K562 (cell line): Measurements from ENCODE around the gene DLX4. TPM values are rescaled to one million over a fixed set of nuclear protein-coding genes. Genes with fewer than 3 reads are reported as not detected.

ENCODE experiments used
- ADNP ChIP-seq: fragments of 200-800 bp; sonication (Bioruptor generic); IDR thresholded peaks from 2 replicates; pipeline ENCODE4 v1.6.1; 2016; ENCODE audit warnings: missing genetic modification characterization, missing compliant biosample characterization
- CCAR2 ChIP-seq: fragments of 200-400 bp; formaldehyde crosslinking; IDR thresholded peaks from 2 replicates; pipeline ENCODE4 v1.6.1; 2017; ENCODE audit warnings: mild to moderate bottlenecking, low read depth, low read length
- HDAC8 ChIP-seq: fragments of 450-650 bp; IDR thresholded peaks from 2 replicates; pipeline ENCODE4 v1.6.1; 2016; ENCODE audit warnings: mild to moderate bottlenecking, missing genetic modification characterization, moderate library complexity, missing compliant biosample characterization
- HNRNPK ChIP-seq: fragments of 200-400 bp; formaldehyde crosslinking; IDR thresholded peaks from one replicate; pipeline ENCODE4 v1.6.1; 2018; ENCODE audit warnings: mild to moderate bottlenecking, low read depth, low read length; ENCODE audit not compliant: poor library complexity, severe bottlenecking
- HNRNPL ChIP-seq: fragments of 200-400 bp; formaldehyde crosslinking; IDR thresholded peaks from 2 replicates; pipeline ENCODE4 v1.6.1; 2017; ENCODE audit warnings: low read depth, mild to moderate bottlenecking, low read length
- HNRNPLL ChIP-seq: fragments of 200-400 bp; formaldehyde crosslinking; IDR thresholded peaks from 2 replicates; pipeline ENCODE4 v1.6.1; 2017; ENCODE audit warnings: low read length, low read depth, mild to moderate bottlenecking; ENCODE audit not compliant: poor library complexity, severe bottlenecking
- NFRKB ChIP-seq: fragments of 450-650 bp; IDR thresholded peaks from 2 replicates; pipeline ENCODE4 v1.6.1; 2016; ENCODE audit warnings: low read depth
- POLR3G ChIP-seq: IDR thresholded peaks from 2 replicates; pipeline ENCODE4 v1.6.1; 2011; ENCODE audit not compliant: insufficient read length, insufficient replicate concordance; ENCODE audit errors: extremely low read depth
- RCOR1 ChIP-seq, 2 experiments: IDR thresholded peaks; 2 replicates each; pipeline ENCODE4 v1.6.1; 2012; ENCODE audit warnings: low read depth in 2 of 2, low read length in 2 of 2, borderline replicate concordance in 1 of 2, improper control_type of control experiment in 1 of 2
- RFX7 ChIP-seq: fragments of 250-450 bp; sonication (Bioruptor Pico); IDR thresholded peaks from 2 replicates; pipeline ENCODE4 v1.5.1; 2021; ENCODE audit warnings: mild to moderate bottlenecking
- RHOXF2B ChIP-seq: fragments of 250-450 bp; sonication (Bioruptor Pico); conservative IDR thresholded peaks from 2 replicates; pipeline ENCODE4 v1.5.1; 2021
- YY1 ChIP-seq, 3 experiments: IDR thresholded peaks; 2 replicates each; pipeline ENCODE4 v1.6.1; 2011; ENCODE audit warnings: low read length in 2 of 3, mild to moderate bottlenecking in 2 of 3, moderate library complexity in 2 of 3, borderline replicate concordance in 1 of 3, control low read depth in 1 of 3, low read depth in 1 of 3; ENCODE audit not compliant: insufficient read depth in 3 of 3, insufficient replicate concordance in 2 of 3, control insufficient read depth in 1 of 3, insufficient read length in 1 of 3; ENCODE audit errors: extremely low read depth in 1 of 3
- ZBTB17 ChIP-seq: fragments of 450-650 bp; formaldehyde crosslinking; IDR thresholded peaks from 2 replicates; pipeline ENCODE4 v1.4.0; 2020; ENCODE audit warnings: mild to moderate bottlenecking
- ZFX ChIP-seq: sonication (generic); formaldehyde crosslinking; IDR thresholded peaks from 2 replicates; pipeline ENCODE4 v1.8.0; 2022; ENCODE audit warnings: mild to moderate bottlenecking, missing genetic modification reagents, moderate library complexity
- ZNF143 ChIP-seq: sonication (generic); formaldehyde crosslinking; IDR thresholded peaks from 2 replicates; pipeline ENCODE4 v1.9.0; 2022; ENCODE audit warnings: mild to moderate bottlenecking, missing genetic modification reagents
- ZNF280B ChIP-seq: fragments of 250-450 bp; sonication (Bioruptor Pico); IDR thresholded peaks from 2 replicates; pipeline ENCODE4 v1.5.1; 2021; ENCODE audit warnings: mild to moderate bottlenecking
- ZNF324 ChIP-seq: fragments of 250-450 bp; sonication (Bioruptor Pico); IDR thresholded peaks from 2 replicates; pipeline ENCODE4 v1.4.0; 2020; ENCODE audit warnings: mild to moderate bottlenecking
- ZNF449 ChIP-seq: fragments of 250-450 bp; sonication (Bioruptor Pico); IDR thresholded peaks from 2 replicates; pipeline ENCODE4 v1.8.0; 2022; ENCODE audit warnings: moderate library complexity, mild to moderate bottlenecking, inconsistent platforms
- ZNF644 ChIP-seq: fragments of 200-800 bp; sonication (Bioruptor generic); IDR thresholded peaks from 2 replicates; pipeline ENCODE4 v1.6.1; 2016; ENCODE audit warnings: low read depth, missing genetic modification characterization, missing compliant biosample characterization
- ZNF780A ChIP-seq: fragments of 250-450 bp; sonication (Bioruptor Pico); IDR thresholded peaks from 2 replicates; pipeline ENCODE4 v1.5.0; 2021; ENCODE audit warnings: mild to moderate bottlenecking
- polyA plus RNA-seq, 8 experiments: library from polyadenylated mRNA; depleted of rRNA in 4 of 8; stranded (reverse) in 5 of 8; unstranded in 3 of 8; fragments of >200 nt; fragmentation: Nextera tagmentation in 2 of 8; fragmentation: Illumina TruSeq in 1 of 8; extraction: Ambion mirVana in 2 of 8; extraction: Trizol in 1 of 8; gene quantifications; 2 replicates each; pipeline versions ENCODE4 v1.2.1 to v1.2.3, GENCODE V29; 2011 to 2014; ENCODE audit warnings: inconsistent platforms in 1 of 8, missing spikeins in 1 of 8
- total RNA-seq, 7 experiments: library from RNA; depleted of rRNA in 6 of 7; stranded (reverse); fragments of >200 nt in 6 of 7; fragmentation: Illumina TruSeq in 2 of 7; extraction: Trizol in 2 of 7; gene quantifications; 2 replicates each; pipeline versions ENCODE4 v1.2.1 to v1.2.3, GENCODE V29; 2011 to 2021; ENCODE audit warnings: low replicate concordance in 1 of 7
- TF ChIP-seq, protein P1 (sequence below): fragments of 450-650 bp; IDR thresholded peaks from one replicate; pipeline ENCODE4 v1.6.1; 2018; ENCODE audit warnings: mild to moderate bottlenecking, moderate library complexity; ENCODE audit not compliant: partially characterized antibody
- TF ChIP-seq, protein P2 (sequence below): fragments of 250-450 bp; sonication (Bioruptor Pico); IDR thresholded peaks from 2 replicates; pipeline ENCODE4 v1.8.0; 2021; ENCODE audit warnings: borderline replicate concordance, mild to moderate bottlenecking, moderate library complexity; ENCODE audit not compliant: poor library complexity, severe bottlenecking
- TF ChIP-seq, protein P3 (sequence below): sonication (generic); formaldehyde crosslinking; IDR thresholded peaks from 2 replicates; pipeline ENCODE4 v1.8.0; 2022; ENCODE audit warnings: missing genetic modification reagents, mild to moderate bottlenecking, moderate library complexity, borderline replicate concordance

Gene DLX4
- total and polyA plus RNA-seq, 9 of the 15 experiments (the other 6 are each of a cell fraction or from before 2014, with no cell fraction given): 0.15 to 2.2 (median 0.58) TPM

DNA sequence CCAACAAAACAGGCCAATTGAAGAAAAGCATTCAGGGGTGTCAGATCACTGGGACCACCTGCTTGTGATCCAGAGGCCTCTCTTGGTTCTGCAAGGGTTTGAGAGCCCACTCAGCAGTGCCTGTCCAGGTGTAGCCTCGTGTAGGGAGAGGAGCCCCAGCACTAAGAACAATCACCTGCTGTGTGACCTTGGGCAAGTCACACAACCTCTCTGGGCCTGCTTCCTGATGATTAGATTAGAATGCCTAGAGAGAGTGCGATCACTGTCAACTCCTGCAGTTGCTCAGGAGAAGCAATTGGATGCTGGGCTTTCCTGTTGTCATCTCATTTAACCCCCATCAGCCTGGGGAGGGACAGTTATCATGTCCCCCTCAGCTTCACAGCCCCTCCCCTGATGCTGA lies 15.8 kb downstream of the DLX4 start (continued):
- TF ChIP-seq RHOXF2B (no peak), HNRNPK (no peak), ADNP (tag) (0 out of 2 replicates have a peak, but pooled peaks have one; percentile 35), ZFX (no peak), ZNF280B (no peak), RFX7 (CRISPR knock-in tag) (no peak), ZNF324 (CRISPR knock-in tag) (no peak), ZBTB17 (CRISPR knock-in tag) (no peak), POLR3G (no peak), HDAC8 (tag) (no peak), CCAR2 (no peak), ZNF143 (CRISPR knock-in tag) (no peak), ZNF780A (CRISPR knock-in tag) (no peak), ZNF449 (CRISPR knock-in tag) (no peak), ZNF644 (tag) (no peak), RCOR1 (IDR thresholded peaks at IDR 0.05; ENCODE audit: borderline replicate concordance in 1 of 2, low read depth in 2 of 2, low read length in 2 of 2) (0 out of 4 replicates have a peak, but pooled peaks of 1 of the 2 experiments have one; percentile 7), HNRNPLL (no peak), YY1 (IDR thresholded peaks at IDR 0.05; ENCODE audit: borderline replicate concordance in 1 of 3, control insufficient read depth in 1 of 3, extremely low read depth in 1 of 3, insufficient read depth in 3 of 3, insufficient read length in 1 of 3, insufficient replicate concordance in 2 of 3, low read depth in 1 of 3, low read length in 2 of 3) (no peak), NFRKB (no peak), HNRNPL (no peak)
- TF ChIP-seq, protein P1, sequence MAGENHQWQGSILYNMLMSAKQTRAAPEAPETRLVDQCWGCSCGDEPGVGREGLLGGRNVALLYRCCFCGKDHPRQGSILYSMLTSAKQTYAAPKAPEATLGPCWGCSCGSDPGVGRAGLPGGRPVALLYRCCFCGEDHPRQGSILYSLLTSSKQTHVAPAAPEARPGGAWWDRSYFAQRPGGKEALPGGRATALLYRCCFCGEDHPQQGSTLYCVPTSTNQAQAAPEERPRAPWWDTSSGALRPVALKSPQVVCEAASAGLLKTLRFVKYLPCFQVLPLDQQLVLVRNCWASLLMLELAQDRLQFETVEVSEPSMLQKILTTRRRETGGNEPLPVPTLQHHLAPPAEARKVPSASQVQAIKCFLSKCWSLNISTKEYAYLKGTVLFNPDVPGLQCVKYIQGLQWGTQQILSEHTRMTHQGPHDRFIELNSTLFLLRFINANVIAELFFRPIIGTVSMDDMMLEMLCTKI: no peak
- TF ChIP-seq, protein P2, sequence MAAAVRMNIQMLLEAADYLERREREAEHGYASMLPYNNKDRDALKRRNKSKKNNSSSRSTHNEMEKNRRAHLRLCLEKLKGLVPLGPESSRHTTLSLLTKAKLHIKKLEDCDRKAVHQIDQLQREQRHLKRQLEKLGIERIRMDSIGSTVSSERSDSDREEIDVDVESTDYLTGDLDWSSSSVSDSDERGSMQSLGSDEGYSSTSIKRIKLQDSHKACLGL (CRISPR knock-in tag): no peak
- TF ChIP-seq, protein P3, sequence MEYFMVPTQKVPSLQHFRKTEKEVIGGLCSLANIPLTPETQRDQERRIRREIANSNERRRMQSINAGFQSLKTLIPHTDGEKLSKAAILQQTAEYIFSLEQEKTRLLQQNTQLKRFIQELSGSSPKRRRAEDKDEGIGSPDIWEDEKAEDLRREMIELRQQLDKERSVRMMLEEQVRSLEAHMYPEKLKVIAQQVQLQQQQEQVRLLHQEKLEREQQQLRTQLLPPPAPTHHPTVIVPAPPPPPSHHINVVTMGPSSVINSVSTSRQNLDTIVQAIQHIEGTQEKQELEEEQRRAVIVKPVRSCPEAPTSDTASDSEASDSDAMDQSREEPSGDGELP (CRISPR knock-in tag): no peak
